NCI-H748 (cell line): ENCODE measurements around the gene GGA2.
"Not testable (repeated sequence)": the region's sequence is repeated elsewhere in the genome, so short reads cannot be mapped to it uniquely, and the experiment has no call there.

ENCODE experiments used
- DNase-seq: peaks from one replicate; lab custom pipeline; 2025; ENCODE audit not compliant: unreplicated experiment; lab: John Stamatoyannopoulos, UW

The GGA2 gene

GRCh38 chr16:23510164-23510914, at the start of gene GGA2:
TSS of gene GGA2 (minus strand) at chr16:23510494. CDS start at chr16:23510411, 83 bp downstream.
- peak; percentile 77 for DNase-seq

DNA sequence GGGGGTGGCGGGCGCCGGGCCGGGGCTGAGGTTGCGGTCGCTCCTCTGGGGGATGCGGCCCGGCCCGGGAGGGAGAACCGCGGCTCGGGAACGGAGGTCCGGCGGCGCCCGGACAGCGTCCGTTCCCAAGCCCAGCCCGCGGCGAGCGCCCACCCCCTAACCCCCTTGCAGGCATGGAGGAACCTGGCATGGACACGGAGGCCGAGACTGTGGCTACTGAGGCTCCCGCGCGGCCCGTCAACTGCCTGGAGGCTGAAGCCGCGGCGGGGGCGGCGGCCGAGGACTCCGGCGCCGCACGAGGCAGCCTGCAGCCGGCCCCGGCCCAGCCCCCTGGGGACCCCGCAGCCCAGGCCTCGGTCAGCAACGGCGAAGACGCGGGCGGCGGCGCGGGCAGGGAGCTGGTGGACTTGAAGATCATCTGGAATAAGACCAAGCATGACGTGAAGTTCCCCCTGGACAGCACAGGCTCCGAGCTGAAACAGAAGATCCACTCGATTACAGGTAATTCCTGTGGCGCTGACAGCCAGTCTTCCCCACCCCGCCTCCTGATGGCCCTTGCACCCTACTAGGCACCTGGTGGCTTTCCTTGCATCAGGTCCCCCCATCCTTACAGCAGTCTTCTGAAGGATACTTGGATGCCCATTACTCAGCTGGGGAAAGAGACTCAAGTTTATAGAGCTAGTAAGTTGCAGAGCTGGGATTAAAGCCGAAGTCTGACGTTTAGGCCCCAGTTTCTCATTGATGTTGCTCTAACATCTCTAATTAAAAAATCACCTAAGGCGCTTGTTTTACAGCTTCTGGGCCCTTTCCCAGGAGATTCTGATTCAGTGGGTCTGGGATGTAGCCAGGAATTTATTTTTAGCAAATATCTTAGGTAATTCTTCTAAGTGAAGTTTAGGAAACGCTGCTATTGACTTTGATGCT, 47.7 kb upstream of the GGA2 start:
- DNase-seq = peak; percentile 27

DNA sequence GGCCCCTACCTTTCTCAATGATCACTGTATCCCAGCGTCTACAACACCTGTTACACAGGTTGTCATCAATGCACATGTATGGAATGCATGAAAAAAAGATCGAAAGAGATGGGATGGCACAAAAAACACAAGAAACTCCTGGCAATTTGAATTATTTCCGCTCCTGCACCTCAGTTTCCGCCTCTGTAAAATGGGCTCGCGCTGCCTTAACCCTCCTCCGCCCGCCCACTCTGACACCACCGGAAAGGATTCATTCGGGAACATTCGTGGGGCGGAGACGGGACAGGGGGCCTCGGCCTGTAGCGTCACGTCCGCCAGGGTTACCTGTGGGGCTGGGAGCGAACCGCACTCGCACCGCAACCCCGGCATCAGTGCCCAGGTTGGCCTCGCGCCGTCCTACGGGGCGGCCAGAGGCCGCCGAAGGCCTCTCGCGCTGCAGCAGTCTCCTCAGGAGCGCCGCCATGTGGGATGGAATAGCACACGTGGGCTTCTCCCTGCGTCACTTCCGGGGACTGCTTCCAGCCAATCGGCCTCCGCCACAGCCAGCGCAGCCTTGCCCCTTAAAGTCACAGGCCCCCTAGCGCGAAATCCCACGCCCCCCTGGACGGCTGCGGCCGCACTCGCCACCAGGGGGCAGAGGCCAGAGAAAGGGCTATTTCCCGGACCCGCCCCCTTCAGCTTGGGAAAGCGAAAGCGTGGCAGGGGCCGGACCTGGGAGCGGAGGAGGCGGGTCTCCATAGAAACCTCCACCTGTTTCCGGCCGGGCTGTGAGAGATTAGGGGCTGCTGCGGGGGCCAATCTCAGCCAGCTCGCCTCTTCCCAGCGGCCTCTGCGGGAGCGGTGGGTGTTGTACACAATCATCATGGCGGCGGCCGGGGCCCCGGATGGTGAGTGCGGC, 46.8 kb upstream of the GGA2 start, which contains the start of the genes EARS2 and UBFD1:
EARS2 (minus strand) TSS at position 470 of the 898 bp plus-strand sequence; CDS start at position 463, 7 bp downstream.
UBFD1 (plus strand) TSS at position 847 of the 898 bp plus-strand sequence; CDS start at position 863, 16 bp downstream.
- peak; percentile 99 for DNase-seq

- no peak for DNase-seq
Measured at GRCh38 chr16:23554536-23554935, 44.2 kb upstream of the GGA2 start.

- no peak for DNase-seq
Measured at GRCh38 chr16:23552161-23552560, 41.9 kb upstream of the GGA2 start.

GRCh38 chr16:23549938-23550337, 39.6 kb upstream of the GGA2 start:
- no peak for DNase-seq

GRCh38 chr16:23544436-23544835, 34.1 kb upstream of the GGA2 start:
- no peak for DNase-seq

- DNase-seq = not testable (repeated sequence)
Measured at GRCh38 chr16:23540817-23541178, 30.5 kb upstream of the GGA2 start.

DNA sequence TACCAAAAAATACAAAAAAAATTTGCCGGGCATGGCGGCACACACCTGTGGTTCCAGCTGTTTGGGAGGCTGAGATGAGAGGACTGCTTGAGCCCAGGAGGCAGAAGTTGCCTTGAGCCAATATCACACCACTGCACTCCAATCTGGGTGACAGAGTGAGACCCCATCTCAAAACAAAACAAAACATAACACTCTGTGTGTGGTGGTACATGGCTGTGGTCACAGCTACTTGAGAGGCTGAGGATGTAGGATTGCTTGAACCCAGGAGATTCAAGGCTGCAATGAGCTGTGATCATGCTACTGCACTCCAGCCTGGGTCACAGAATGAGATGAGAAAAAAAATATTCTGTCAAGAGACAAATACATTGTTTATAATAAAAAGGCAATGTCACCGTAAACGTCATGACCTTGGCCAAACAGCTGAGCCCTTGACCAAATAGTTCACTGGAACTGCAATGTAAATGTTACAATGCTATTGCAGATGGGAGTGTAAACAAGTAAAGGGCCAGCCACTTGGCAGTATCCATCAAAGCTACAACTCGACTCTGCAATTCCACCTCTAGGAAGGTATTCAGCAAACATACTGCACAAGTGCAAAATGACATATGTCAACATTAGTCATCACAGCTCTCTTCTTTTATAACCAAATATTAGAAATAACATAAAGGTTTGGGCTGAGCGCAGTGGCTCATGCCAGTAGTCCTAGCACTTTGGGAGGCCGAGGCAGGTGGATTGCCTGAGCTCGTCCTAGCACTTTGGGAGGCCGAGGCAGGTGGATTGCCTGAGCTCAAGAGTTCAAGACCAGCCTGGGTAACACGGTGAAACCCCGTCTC, 29.9 kb upstream of the GGA2 start:
- DNase-seq = no peak

- DNase-seq = no peak
Measured at GRCh38 chr16:23538919-23539278, 28.6 kb upstream of the GGA2 start.

DNA sequence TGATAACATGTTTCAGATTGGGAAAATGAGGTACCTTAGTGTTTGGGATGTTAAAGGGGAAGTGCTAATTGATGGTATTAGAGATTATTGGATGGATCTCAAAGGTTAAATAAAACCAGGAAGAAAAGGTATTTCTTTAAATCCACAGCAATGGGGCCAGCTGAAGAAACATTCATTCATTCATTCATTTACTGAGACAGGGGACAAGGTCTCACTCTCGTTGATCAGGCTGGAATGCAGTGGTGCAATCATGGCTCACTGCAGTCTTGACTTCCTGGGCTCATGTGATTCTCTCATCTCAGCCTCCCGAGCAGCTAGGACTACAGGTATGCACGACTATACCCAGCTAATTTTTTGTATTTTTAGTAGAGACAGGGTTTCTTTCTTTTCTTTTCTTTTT, 27.1 kb upstream of the GGA2 start:
- no peak for DNase-seq

DNA sequence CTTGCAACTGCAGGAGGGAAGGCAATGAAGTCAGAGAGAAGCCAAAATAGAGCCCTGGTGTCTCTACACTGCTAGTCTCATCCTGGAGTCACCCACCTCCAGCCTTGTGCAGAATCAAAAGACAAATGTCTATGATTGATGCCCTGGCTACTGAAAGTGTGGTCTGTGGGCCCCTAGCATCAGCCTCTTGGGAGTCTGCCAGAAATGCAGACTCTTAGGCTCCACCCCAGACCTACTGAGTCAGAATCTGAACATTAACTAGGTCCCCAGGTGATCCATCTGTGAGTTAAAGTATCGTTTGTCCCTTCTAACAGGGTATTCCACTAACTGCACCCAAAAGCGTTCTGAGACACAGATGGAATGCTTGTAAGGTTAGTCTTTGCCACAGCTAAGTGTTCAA, 25.6 kb upstream of the GGA2 start:
- DNase-seq = no peak

DNA sequence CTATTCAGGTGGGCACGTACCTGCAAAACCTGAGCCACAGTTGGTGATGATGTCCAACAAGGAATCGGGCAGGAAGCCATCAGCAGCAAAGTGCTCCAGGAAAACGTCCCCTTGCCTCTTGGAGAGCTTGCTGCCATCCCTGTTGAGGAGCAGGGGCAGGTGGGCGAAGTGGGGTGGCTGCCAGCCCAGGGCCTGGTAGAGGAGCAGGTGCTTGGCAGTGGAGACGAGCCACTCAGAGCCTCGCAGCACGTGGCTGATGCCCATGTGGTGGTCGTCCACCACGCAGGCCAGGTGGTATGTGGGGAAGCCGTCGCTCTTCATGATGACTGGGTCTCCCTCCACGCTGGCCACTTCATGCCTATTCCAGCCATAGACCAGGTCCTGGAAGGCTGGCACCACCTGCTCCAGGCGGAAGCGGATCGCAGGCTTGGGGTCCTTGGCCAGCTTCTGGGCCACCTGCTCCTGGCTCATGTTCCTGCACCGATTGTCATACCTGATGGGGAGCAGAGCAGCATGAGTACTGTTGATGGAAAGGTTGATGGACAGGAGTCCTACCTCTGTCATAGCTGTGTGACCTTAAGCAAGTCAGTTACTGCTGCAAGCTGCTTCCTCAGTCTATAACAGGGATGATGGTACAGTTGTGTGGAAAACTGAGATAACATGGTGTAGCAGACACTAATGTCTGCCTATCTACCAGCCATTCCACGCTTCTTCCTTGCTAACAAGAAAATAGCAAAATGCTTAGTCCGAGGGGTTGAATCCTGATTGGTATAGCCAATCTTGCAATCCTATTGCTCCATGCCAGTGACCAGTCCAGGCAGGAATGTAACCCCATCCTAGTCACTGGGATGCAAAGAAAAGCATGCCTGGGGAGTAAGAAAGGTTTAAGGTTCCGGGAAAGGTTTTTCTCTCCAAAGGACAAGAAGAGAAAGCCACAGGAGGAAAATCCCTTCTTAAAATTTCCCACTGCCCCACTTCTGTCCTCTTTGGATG, 24.9 kb upstream of the GGA2 start:
- DNase-seq = no peak

DNA sequence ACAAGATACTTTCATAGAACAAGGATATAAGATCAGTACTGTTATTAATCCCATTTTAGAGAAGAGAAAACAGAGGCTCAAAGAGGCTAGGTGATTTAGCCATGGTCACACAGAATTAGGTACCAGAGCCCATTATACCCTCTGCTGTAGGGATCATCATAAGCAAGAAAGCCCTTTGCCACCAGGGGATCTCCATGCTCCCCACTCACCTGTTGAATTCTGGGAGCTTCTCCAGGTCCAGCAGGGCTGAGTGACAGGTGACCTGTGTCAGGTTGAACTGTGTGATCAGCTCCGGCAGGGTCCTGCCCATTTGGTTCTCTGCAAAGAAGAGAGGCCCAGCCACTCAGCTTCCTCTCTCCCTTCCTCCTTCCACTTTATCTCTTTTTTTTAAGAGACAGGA, 22.2 kb upstream of the GGA2 start:
- no peak for DNase-seq

DNA sequence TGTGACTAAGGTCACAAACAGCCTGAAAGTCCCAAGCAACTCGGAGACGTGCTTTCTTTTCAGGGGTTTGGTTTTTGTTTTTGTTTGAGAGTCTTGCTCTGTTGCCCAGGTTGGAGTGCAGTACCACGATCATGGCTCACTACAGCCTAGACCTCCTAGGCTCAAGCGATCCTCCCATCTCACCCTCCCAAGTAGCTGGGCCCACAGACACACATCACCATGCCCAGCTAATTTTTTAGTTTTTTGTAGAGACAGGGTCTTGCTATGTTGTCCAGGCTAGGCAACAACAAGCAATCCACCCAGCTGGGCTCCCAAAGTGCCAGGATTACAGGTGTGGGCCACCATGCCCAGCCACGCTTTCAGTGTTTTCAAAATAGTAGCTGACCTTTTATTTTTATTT, 19.8 kb upstream of the GGA2 start:
- no peak for DNase-seq

DNA sequence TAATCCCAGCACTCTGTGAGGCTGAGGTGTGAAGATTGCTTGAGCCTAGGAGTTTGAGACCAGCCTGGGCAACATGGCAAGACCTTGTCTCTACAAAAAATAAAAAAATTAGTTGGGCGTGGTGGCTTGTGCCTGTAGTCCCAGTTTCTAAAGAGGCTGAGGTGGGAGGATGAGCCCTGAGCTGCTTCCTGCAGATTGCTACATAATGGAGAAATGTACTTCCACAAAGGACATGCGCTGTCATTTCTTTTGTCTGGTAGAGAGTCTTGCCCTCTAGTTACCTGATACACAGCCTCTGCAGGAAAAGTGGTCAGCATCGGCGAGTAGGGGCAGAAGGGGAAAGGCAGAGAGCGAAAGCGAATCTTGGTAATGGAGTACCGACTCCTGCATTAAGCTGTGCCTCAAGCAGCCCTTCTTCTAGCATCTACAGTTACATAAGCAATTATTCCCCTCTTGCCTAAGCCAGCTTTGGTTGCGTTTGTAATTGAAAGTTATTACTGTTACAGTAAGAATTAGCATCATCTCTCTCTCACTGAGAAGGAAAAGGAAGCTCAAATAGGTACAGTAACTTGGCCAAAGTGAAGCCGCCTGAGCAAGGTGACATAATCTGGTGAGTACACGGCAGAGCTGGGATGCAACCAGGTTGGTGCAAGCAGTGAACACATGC, 18.5 kb upstream of the GGA2 start:
- no peak for DNase-seq

GRCh38 chr16:23527961-23528643, 17.8 kb upstream of the GGA2 start:
- DNase-seq = no peak

- DNase-seq = no peak
Measured at GRCh38 chr16:23524886-23525285, 14.6 kb upstream of the GGA2 start.
